Loucy (cell line): ENCODE results near the gene CASQ1.

Experiments
- H2AFZ ChIP-seq: fragments of 200-600 bp; sonication (generic); 2 replicates; pipeline ENCODE4 v1.6.0; 2016; ENCODE audit warnings: antibody characterized with exemption, mild to moderate bottlenecking, low read length, moderate library complexity
- H3F3A ChIP-seq: fragments of 200-600 bp; 2 replicates; pipeline ENCODE4 v1.6.0; 2016; ENCODE audit warnings: antibody characterized with exemption, low read depth, mild to moderate bottlenecking
- H3K27me3 ChIP-seq: fragments of 200-600 bp; sonication (generic); 2 replicates; pipeline ENCODE4 v1.6.1; 2014; ENCODE audit warnings: low read length, mild to moderate bottlenecking; ENCODE audit not compliant: insufficient read depth, poor library complexity, severe bottlenecking
- H3K36me3 ChIP-seq: fragments of 200-600 bp; sonication (generic); 2 replicates; pipeline ENCODE4 v1.6.1; 2016; ENCODE audit warnings: low read length; ENCODE audit not compliant: insufficient read depth
- H3K4me1 ChIP-seq: fragments of 200-600 bp; sonication (generic); 2 replicates; pipeline ENCODE4 v1.5.1; 2014; ENCODE audit warnings: low read length, mild to moderate bottlenecking; ENCODE audit not compliant: insufficient read depth, poor library complexity, severe bottlenecking
- H3K4me2 ChIP-seq: fragments of 200-600 bp; sonication (generic); 2 replicates; pipeline ENCODE4 v1.6.0; 2014; ENCODE audit warnings: antibody characterized with exemption, low read length, low read depth, mild to moderate bottlenecking; ENCODE audit not compliant: poor library complexity, severe bottlenecking
- H3K4me3 ChIP-seq: fragments of 200-600 bp; sonication (generic); 2 replicates; pipeline ENCODE4 v1.5.1; 2014; ENCODE audit warnings: low read length, mild to moderate bottlenecking, mixed read lengths; ENCODE audit not compliant: poor library complexity, severe bottlenecking
- H3K79me2 ChIP-seq: fragments of 200-600 bp; sonication (generic); 2 replicates; pipeline ENCODE4 v1.6.1; 2014; ENCODE audit warnings: low read length; ENCODE audit not compliant: insufficient read depth
- H3K9ac ChIP-seq: fragments of 200-600 bp; sonication (generic); 2 replicates; pipeline ENCODE4 v1.6.0; 2014; ENCODE audit warnings: mild to moderate bottlenecking, low read depth, low read length, moderate library complexity; ENCODE audit not compliant: poor library complexity, severe bottlenecking
- H3K9me2 ChIP-seq: fragments of 200-600 bp; sonication (generic); replicated peaks from 2 replicates; pipeline ENCODE4 v1.6.1; 2016; ENCODE audit warnings: low read depth, low read length, mixed read lengths
- H3K9me3 ChIP-seq: fragments of 200-600 bp; sonication (generic); 2 replicates; pipeline ENCODE4 v1.6.1; 2014; ENCODE audit warnings: mild to moderate bottlenecking, antibody characterized with exemption, low read length, low read depth; ENCODE audit not compliant: insufficient read depth
- H4K20me1 ChIP-seq: fragments of 200-600 bp; sonication (generic); 2 replicates; pipeline ENCODE4 v1.6.0; 2014; ENCODE audit warnings: antibody characterized with exemption, low read length, mild to moderate bottlenecking; ENCODE audit not compliant: insufficient read depth, poor library complexity, severe bottlenecking
- EZH2phosphoT487 ChIP-seq: fragments of 200-600 bp; IDR thresholded peaks from 2 replicates; pipeline ENCODE4 v1.6.1; 2018; ENCODE audit warnings: antibody characterized with exemption, mild to moderate bottlenecking, moderate library complexity, borderline replicate concordance
- TF ChIP-seq, protein P1 (sequence below): fragments of 200-600 bp; sonication (generic); conservative IDR thresholded peaks from 2 replicates; pipeline ENCODE4 v1.5.1; 2014; ENCODE audit warnings: mild to moderate bottlenecking, antibody characterized with exemption, low read length

CASQ1 gene

DNA sequence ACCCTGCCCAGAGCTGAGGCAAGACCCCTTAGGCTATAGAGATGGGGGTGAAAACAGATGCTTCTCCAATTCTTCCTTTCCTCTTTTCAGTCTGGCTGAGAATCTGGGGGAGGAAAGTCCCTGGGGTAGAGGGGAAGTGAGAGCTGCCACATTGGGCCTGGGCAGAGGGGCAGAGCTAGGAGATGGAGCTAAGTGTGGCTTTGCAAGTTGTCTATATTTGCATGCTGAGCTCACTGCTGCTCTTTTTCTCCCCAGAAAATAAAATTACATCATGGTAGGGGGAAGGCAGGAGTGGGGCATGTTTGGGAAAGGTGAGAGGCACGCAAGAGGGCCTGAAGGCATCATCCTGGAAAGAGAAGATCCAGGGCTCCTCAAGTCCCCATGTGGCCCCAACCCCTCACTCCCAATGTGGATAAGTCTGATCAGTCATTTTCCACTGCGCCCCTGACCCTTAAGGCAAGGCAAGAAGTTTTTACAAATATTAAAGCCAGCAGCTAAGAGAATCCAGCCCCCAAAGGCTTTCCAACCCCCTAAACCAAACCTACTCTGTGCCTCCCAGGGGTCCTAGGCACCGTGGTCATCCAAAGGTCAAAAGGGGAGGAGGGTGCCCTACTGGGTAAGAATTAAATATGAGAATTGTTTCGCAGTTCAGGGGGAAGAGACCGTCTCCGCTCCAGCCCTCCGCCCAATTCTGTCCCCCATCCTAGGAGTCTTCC is 14.3 kb downstream of the CASQ1 start:
- no peak for TF ChIP-seq EZH2phosphoT487
- TF ChIP-seq, protein P1, sequence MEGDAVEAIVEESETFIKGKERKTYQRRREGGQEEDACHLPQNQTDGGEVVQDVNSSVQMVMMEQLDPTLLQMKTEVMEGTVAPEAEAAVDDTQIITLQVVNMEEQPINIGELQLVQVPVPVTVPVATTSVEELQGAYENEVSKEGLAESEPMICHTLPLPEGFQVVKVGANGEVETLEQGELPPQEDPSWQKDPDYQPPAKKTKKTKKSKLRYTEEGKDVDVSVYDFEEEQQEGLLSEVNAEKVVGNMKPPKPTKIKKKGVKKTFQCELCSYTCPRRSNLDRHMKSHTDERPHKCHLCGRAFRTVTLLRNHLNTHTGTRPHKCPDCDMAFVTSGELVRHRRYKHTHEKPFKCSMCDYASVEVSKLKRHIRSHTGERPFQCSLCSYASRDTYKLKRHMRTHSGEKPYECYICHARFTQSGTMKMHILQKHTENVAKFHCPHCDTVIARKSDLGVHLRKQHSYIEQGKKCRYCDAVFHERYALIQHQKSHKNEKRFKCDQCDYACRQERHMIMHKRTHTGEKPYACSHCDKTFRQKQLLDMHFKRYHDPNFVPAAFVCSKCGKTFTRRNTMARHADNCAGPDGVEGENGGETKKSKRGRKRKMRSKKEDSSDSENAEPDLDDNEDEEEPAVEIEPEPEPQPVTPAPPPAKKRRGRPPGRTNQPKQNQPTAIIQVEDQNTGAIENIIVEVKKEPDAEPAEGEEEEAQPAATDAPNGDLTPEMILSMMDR = no peak
- Histone ChIP-seq H3K9ac (peak overlapping the region; percentile 50), H2AFZ (peak overlapping the region; percentile 95), H3K4me1 (peaks cover 28% of the 10 kb centered on the region), H3K9me3 (no peaks in the 10 kb centered on the region), H3K36me3 (no peaks in the 10 kb centered on the region), H3K4me3 (peak overlapping the region; percentile 97), H3K9me2 (no peaks in the 10 kb centered on the region), H3K27me3 (no peaks in the 10 kb centered on the region), H4K20me1 (peaks cover 5% of the 10 kb centered on the region), H3F3A (no peaks in the 10 kb centered on the region), H3K4me2 (peak overlapping the region; percentile 67), H3K79me2 (peaks cover 10% of the 10 kb centered on the region)

GRCh38 chr1:160205242-160206035 is 15.1 kb downstream of the CASQ1 start, which contains the start of gene PEA15:
Gene PEA15 (plus strand): TSS chr1:160205384. CDS start chr1:160211545, 6,161 bp downstream.
- H3K4me3 ChIP-seq = peak within 1 kb of the TSS; percentile 97

DNA sequence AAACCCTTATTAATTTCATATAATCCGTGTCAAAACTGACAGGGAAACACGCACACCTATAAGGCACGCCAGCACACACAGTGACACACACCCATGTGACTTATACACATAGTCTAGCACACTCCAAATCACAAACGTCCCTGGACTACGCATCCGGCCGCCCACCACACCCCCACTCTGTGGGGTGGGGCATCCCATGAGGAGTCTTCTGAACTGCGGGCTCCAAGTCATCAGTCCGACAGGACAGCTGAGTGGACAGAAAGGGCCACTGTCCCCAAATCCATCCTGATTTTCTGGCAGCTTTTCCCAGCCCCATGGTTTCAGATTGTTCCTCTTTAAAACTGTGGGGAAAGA is 15.6 kb downstream of the CASQ1 start:
- no peaks in the 10 kb centered on the region for H3K36me3 ChIP-seq
- peak overlapping the region; percentile 90 for H3K9ac ChIP-seq
- H3K79me2 ChIP-seq = peaks cover 14% of the 10 kb centered on the region
- no peaks in the 10 kb centered on the region for H3K9me2 ChIP-seq
- H3F3A ChIP-seq = no peaks in the 10 kb centered on the region
- no peak overlapping the region for H2AFZ ChIP-seq
- no peaks in the 10 kb centered on the region for H3K27me3 ChIP-seq
- H3K4me1 ChIP-seq = peaks cover 32% of the 10 kb centered on the region
- TF ChIP-seq EZH2phosphoT487 = no peak
- peak overlapping the region; percentile 86 for H3K4me2 ChIP-seq
- no peaks in the 10 kb centered on the region for H3K9me3 ChIP-seq
- peaks cover 5% of the 10 kb centered on the region for H4K20me1 ChIP-seq
- H3K4me3 ChIP-seq = peak overlapping the region; percentile 97

More at GRCh38 chr1:160205242-160206035, 15.1 kb downstream of the CASQ1 start, which contains the start of gene PEA15:
- H3F3A ChIP-seq = no peaks in the 10 kb centered on the region
- H3K27me3 ChIP-seq = no peaks in the 10 kb centered on the region
- peaks cover 5% of the 10 kb centered on the region for H4K20me1 ChIP-seq
- peak within 1 kb of the TSS; percentile 95 for H2AFZ ChIP-seq
- H3K4me1 ChIP-seq = peaks cover 31% of the 10 kb centered on the region
- peak within 1 kb of the TSS; percentile 90 for H3K9ac ChIP-seq
- H3K36me3 ChIP-seq = no peaks in the 10 kb centered on the region
- TF ChIP-seq, protein P1 = no peak
- TF ChIP-seq EZH2phosphoT487 = no peak
- no peaks in the 10 kb centered on the region for H3K9me3 ChIP-seq
- peak within 1 kb of the TSS; percentile 86 for H3K4me2 ChIP-seq
- H3K79me2 ChIP-seq = peaks cover 11% of the 10 kb centered on the region
- H3K9me2 ChIP-seq = no peaks in the 10 kb centered on the region
